Skin epidermis (tissue), 12 donors: ENCODE measurements around the gene SFSWAP.

Experiments used
- H3K27ac ChIP-seq, 21 experiments: fragments of 200-600 bp; sonication (generic) in 11 of 21; one replicate each; pipeline ENCODE4 v1.5.0; 2020; ENCODE audit warnings: mild to moderate bottlenecking in 3 of 21, inconsistent platforms in 2 of 21, moderate library complexity in 2 of 21
- H3K4me3 ChIP-seq, 7 experiments: fragments of 200-600 bp; sonication (generic) in 2 of 7; one replicate each; pipeline ENCODE4 v1.5.0; 2020; ENCODE audit warnings: inconsistent platforms in 2 of 7, mild to moderate bottlenecking in 2 of 7, moderate library complexity in 1 of 7

SFSWAP gene

GRCh38 chr12:131841547-131841946, 130.7 kb downstream of the SFSWAP start:
- Histone ChIP-seq H3K27ac (no peak overlapping the region), H3K4me3 (no peak overlapping the region)

GRCh38 chr12:131842169-131842568, 131.3 kb downstream of the SFSWAP start:
- no peak overlapping the region for H3K27ac ChIP-seq
- no peak overlapping the region for H3K4me3 ChIP-seq

- Histone ChIP-seq H3K27ac (no peak overlapping the region), H3K4me3 (no peak overlapping the region)
Observed at GRCh38 chr12:131843527-131843926, 132.6 kb downstream of the SFSWAP start.

- no peak overlapping the region for H3K27ac ChIP-seq
- no peak overlapping the region for H3K4me3 ChIP-seq
Observed at GRCh38 chr12:131844140-131844539, 133.2 kb downstream of the SFSWAP start.

- H3K27ac ChIP-seq: no peak overlapping the region
- H3K4me3 ChIP-seq: no peak overlapping the region
Observed at GRCh38 chr12:131844656-131845055, 133.8 kb downstream of the SFSWAP start.

GRCh38 chr12:131845121-131845520, 134.2 kb downstream of the SFSWAP start:
- no peak overlapping the region for H3K4me3 ChIP-seq

GRCh38 chr12:131847456-131847855, 136.6 kb downstream of the SFSWAP start:
- Histone ChIP-seq H3K4me3 (no peak overlapping the region), H3K27ac (no peak overlapping the region)

More at GRCh38 chr12:131845121-131845520, 134.2 kb downstream of the SFSWAP start:
- no peak overlapping the region for H3K27ac ChIP-seq

GRCh38 chr12:131848753-131849152, 137.9 kb downstream of the SFSWAP start:
- H3K27ac ChIP-seq: no peak overlapping the region

More at GRCh38 chr12:131848753-131849152, 137.9 kb downstream of the SFSWAP start:
- no peak overlapping the region for H3K4me3 ChIP-seq
